Activated T-cell treated with anti-CD3 and anti-CD28 coated beads for 48 hours (primary cell): ENCODE results near the gene HSPG2.
"Not testable (repeated sequence)": the region's sequence is repeated elsewhere in the genome, so short reads cannot be mapped to it uniquely, and the experiment has no call there.

ENCODE experiments used
- DNase-seq: peaks from one replicate; pipeline ENCODE4 v3.0.0-alpha.2; 2020; ENCODE audit warnings: low read depth

Gene HSPG2

DNA sequence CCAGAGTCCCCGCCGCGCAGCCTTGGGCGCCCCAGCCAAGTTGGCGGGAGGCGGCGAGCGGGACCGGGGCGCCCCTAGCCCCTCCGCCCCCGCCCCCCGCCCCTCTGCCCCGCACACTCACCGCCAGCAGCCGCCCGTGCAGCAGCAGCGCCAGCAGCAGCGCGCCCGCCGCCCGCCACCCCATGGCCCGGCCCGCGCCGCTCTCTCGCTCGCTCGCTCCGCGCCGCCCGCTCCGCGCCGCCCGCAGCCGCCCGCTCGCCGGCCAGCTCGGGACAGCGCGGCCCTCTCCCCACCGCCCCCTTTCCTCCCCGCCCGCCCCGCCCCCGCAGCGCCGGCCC, at the start of gene HSPG2:
TSS of gene HSPG2 (minus strand) at position 277 of the 338 bp plus-strand sequence. CDS start at position 184, 93 bp downstream.
- DNase-seq = no peak

DNA sequence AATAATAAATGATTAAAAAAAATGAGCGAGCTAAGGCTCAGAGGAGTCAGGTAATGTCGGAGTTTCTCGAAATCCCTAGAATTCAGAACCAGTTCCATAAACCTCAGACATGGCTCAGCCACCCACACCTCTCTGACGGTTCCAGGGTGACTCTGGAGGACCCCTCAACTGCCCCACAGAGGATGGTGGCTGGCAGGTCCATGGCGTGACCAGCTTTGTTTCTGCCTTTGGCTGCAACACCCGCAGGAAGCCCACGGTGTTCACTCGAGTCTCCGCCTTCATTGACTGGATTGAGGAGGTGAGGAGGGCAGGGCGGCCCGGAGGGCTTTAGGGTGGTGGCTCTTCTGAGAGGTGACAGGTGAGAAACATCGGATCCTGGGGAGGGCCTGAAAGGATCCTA, 49.3 kb upstream of the HSPG2 start:
- DNase-seq = not testable (repeated sequence)

DNA sequence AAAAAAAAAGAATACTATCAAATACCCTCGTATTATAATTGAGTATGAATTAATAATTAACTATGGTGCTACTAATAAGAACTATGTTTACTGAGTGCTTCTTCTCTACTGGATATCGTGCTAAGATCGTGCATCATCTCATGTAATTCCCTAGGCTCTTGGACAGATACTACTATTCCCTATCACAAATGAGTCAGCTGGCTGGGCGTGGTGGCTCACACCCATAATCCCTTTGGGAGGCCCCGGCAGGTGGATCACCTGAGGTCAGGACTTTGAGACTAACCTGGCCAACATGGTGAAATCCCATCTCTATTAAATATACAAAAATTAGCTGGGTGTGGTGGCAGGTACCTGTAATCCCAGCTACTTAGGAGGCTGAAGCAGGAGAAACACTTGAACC, 48.8 kb upstream of the HSPG2 start:
- not testable (repeated sequence) for DNase-seq

DNA sequence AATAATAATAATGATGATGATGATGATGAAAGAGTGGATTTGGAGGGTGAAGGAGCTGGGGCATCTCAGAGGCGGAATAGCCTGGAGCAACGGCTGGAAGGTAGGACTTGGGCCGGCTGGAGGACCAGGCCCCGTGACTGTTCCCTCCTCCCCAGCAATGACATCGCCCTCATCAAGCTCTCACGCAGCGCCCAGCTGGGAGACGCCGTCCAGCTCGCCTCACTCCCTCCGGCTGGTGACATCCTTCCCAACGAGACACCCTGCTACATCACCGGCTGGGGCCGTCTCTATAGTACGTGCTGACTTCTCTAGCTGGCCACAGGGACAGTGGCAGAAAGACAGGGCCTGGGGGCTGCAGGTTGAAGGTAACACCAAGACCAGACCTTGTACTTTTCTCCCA, 46.4 kb upstream of the HSPG2 start:
- DNase-seq = not testable (repeated sequence)

DNA sequence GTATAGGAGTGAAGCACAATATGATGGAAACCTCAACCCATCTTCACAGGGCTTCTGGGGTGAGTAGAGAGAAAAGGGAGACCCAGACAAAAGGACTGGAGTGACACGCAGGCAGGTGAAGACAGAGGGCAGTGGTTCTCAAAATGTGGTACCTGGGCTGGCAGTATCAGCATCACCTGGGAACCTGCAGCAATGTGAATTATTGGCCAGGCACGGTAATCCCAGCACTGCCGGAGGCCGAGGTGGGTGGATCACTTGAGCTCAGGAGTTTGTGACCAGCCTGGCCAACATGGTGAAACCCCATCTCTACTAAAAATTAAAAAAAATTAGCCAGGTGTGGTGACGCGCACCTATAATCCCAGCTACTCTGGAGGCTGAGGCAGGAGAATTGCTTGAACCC, 45.0 kb upstream of the HSPG2 start:
- not testable (repeated sequence) for DNase-seq

DNA sequence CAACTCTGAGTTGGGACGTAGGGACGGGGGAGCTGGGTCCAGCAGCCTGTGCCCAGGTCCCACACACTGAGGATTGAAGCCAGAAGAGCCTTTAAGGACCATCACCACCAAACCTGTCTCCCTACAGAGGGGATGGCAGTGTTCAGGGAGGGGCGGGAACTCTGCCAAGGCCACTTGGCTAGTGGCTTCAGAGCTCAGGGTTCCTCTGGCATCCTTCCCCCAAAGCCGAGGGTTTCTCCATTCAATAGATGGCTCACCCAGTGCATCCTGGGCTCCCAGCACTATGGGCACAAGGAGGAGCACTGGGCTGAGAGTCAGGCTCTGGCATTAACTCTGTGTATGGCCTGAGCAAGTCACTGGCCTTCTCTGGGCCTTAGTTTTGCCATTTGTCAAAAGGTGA, 44.1 kb upstream of the HSPG2 start:
- DNase-seq = not testable (repeated sequence)

DNA sequence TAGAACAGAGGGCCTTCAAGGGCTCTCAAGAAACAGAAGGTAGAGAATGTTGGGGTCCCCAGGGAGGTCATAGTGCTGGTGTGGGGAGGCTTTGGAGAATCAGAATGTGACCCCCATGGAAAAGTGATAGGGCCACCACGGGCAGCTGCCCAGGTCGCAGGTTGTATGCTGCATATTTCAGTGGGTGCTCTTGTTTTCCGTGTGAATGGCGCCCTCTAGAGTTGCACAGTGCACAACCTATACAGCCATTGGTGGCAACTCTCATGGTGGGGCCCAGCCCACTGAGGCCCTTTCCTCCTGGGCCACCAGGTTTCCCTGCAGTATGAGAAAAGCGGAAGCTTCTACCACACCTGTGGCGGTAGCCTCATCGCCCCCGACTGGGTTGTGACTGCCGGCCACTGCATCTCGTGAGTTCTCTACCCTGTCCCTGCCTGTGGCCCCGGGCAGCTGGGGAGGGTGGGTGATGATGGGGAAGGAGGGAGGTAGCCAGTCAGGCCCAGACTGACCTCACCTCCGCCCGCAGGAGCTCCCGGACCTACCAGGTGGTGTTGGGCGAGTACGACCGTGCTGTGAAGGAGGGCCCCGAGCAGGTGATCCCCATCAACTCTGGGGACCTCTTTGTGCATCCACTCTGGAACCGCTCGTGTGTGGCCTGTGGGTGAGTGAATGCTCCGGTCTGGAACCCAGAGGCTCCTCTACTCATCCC, 43.6 kb upstream of the HSPG2 start:
- DNase-seq = not testable (repeated sequence)

DNA sequence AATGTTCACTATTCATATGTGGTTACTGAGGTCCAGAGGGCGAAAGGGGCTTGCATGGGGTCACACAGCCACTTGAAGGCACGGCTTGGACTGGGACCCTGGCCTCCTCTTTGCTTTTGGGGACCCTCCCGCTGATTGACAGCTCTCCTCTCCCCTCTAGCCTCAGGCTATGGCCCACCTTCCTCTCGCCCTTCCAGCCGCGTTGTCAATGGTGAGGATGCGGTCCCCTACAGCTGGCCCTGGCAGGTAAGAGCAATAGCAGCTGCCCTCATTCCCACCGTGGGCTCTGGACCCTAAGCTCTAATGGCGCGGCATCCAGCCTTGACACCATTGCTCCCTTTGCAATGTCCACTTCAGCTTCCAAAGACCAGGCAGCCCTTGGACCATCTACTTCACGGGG, 41.1 kb upstream of the HSPG2 start:
- not testable (repeated sequence) for DNase-seq

DNA sequence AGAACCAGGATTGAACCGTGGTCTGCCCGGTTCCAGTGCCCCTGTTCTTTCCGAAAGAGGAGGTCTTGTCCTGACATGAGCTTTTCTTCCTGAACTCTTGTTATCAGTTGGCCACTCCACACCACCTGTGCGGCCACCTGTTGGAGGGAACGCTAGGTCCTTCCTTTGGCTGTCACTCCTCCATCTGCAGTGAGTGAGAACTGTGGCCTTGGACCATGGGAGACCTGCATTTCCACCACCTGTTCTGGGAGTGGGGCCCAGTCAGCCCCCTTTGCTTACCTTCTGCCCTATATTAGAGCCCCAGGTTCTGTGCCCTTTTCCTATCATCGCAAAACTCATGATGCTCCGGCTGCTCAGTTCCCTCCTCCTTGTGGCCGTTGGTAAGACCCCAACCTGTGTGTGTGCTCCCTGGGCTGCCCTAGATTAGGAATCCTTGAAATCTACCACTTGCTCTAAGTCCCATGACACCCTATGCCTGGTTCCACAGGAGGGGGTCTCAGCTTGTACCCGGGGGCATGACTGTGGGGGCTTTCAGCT, 39.7 kb upstream of the HSPG2 start, which contains the start of gene CELA3B:
TSS of gene CELA3B (plus strand) at position 320 of the 537 bp plus-strand sequence. CDS start at position 338, 18 bp downstream.
- DNase-seq = not testable (repeated sequence)

DNA sequence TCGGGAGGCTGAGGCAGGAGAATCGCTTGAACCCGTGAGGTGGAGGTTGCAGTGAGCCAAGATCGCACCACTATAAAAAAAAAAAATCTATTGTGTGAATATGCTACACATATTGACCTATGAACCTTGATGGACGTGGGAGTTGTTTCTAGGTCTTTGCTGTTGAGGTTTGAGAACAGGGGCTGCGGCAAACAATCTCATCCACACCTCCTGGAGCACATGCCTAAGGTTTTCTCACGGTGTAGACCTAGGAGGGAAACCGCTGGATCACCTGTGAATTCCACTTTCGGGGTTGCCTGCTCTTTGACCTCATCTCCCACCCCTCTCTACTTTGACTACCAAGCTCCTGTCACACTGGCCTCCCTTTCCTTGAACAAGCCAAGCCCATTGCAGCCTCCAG, 38.2 kb upstream of the HSPG2 start:
- DNase-seq = not testable (repeated sequence)

DNA sequence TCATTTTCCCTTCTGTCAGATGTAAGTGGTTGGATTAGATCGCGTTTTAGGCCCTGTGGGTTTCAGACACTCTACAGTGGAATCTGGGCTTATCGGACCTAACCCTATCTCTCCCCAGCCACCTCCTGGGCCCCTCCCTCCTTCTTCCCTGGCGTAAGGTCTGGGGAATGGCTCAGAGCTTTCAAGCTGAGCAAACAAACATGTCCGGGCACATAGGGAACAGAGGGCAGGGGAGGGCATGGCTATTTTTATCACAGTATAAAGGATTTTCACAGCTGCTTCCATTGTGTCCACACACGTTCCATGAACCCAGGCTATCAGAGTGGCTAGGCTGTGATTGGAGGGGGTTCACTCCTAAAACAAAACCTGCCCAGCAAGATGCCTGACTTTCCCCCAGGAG, 37.6 kb upstream of the HSPG2 start:
- not testable (repeated sequence) for DNase-seq

DNA sequence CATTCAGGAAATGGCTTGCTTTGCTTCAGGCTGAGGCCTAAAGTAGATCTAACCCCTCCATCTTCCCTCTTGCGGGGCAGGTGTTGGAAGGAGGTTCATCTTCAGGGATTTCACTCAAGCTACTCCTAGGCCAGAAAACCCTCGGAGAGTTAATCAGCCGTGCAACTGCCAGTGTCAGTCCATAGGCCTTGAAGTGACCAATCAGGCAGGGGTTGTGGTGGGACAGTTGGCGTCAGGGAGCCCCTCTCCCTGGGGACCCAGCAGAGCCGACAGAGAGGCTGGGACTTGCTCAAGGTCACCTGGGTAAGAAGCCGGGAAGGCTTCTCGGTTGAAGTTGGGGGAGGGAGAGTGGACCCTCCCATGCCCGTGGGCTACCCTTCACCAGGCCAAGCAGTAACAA, 36.8 kb upstream of the HSPG2 start:
- DNase-seq = not testable (repeated sequence)

DNA sequence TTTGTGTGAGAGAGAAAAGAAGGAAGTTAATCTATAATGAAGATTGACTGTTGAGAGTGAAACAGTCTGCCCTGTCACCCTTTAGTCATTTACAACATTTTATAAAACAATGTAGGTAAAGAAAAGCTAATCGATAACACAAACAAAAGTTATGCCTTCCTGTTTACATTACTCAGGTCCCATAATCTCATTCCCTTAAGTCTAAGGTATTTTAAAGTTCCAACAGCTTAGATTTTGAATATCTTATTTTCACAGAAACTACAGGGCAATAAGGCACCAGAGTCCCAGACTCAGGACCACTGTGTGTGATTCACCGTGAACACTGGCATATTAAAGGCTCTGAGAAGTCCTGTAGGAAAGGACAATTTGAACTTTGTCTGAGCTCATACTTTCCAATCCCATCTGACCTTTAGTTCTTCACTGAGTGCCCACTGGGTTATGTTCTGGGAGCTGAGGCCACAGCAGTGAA, 35.9 kb upstream of the HSPG2 start:
- DNase-seq = not testable (repeated sequence)

DNA sequence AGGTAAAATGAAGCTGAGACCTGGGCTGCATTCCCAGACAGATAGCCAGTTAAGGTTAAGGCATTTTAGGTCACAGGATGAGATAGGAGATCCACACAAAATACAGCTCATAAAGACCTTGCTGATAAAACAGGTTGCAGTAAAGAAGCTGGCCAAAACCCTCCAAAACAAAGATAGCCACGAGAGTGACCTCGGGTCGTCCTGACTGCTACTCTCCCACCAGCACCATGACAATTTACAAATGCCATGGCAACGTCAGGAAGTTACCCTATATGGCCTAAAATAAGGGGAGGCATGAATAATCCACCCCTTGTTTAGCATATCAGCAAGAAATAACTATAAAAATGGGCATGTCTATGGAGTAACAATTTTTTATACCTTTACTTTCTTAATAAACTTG, 33.4 kb upstream of the HSPG2 start:
- DNase-seq = not testable (repeated sequence)

DNA sequence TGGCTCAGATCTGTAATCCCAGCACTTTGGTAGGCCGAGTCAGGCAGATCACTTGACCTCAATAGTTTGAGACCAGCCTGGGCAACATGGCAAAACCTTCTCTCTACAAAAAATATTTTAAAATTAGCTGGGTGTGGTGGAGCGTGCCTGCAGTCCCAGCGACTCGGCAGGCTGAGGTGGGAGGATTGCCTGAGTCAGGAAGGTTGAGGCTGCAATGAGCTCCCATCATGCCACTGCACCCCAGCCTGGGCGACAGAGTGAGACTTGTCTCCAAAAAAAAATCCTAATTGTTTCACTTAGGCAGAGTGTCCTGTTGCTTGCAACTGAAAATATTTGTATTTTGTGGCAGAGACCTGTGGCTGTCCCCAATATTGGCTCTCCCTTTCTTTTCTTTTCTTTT, 32.0 kb upstream of the HSPG2 start:
- not testable (repeated sequence) for DNase-seq

DNA sequence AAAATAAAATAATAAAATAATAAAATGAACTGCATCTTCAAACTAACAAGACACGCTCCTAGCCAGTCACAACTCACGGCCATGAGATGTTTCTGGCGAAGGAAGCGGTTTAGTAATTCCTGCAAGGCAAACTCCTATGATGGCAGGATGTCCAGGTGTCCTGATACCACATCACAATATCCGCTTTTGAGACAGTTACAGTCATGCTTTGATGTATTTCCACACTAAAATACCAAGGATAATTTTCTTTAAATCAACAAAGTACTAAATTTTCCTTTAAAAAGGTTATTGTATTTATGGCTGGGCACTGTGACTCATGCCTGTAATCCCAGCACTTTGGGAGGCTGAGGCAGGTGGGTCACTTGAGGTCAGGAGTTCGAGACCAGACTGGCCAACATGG, 30.1 kb upstream of the HSPG2 start:
- not testable (repeated sequence) for DNase-seq

DNA sequence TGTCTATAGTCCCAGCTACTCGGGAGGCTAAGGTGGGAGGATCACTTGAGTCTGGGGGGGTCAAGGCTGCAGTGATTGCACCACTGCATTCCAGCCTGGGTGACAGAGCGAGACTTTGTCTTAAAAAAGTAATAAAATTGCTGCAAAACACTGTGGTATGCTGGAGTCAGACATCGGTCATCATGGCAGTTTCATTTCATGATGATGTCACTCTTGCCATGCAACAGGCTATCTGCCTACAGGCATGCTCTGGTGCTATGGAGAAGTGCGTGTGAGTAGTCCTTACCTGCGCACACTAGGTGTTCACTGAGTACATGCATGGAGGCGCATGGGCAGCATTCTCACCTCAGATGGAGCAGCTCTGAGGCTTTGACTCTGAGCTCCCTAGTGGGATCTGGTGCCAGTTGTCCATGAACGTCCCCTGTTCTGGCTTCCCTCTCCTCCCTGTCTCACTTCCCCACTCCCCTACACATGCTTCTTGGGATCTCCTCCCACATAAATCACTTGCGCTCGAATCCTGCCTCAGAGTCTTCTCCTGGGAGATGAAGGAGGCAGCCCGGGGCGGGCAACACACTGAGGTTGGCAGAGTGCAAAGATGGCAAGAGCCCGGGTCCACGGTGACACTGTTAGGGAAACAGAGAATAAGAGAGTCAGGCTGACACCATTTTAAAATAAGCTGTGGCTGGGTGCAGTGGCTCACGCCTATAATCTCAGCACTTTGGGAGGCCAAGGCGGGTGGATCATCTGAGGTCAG, 29.3 kb upstream of the HSPG2 start:
- no peak for DNase-seq

DNA sequence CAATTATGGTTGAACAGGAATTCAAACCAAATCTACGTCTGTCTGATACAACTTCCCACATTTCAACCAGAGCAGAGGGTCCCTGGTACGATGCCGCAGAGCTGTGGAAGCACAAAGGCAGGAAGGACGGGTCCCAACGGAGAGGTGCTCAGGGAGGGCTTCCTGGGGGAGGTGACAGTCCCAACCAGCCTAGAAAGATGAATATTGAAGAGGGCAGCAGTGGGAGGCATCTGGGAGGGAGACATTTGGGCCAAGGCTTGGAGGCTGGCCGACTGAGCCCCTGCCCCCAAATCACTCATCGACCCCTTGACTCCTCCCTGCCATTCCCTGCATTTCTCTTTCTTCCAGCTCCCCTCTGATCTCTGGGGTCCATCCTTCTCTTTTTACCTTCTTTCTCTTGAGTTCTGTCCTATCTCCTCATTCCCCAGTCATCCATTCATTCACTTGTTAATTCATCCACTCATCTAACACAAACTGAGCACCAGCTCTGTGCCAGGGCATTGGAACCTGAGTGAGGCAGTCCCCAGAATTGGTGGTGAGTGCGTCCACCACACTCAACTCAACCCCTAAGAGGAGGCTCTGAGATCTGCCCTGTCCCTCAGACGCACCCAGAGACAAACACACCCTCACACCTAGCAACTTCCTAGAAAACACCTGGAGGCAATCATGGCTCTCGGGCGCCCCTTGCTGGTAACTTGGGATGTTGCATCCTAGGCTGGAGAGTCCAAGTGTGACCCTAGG, 26.5 kb upstream of the HSPG2 start:
- DNase-seq = peak; percentile 76

DNA sequence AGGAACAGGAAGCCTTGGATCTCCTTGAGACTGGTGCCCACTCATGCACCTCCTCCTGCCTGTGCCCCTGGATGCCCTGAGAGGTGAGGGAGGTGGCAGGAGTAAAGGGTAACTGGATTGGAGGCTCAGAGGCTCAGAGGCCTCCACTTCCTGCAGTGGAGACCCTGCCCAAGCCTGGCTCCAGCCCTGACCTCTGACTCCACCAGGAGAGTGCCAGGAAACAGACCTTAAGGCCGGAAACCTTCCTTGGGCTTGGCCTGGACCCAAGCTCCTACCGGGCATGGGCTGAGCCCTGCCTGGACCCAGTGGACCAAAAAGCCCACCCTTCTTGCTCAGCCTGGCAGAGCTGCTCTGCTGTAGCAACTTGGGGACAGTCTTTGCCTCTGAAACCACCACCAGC, 24.7 kb upstream of the HSPG2 start:
- no peak for DNase-seq

DNA sequence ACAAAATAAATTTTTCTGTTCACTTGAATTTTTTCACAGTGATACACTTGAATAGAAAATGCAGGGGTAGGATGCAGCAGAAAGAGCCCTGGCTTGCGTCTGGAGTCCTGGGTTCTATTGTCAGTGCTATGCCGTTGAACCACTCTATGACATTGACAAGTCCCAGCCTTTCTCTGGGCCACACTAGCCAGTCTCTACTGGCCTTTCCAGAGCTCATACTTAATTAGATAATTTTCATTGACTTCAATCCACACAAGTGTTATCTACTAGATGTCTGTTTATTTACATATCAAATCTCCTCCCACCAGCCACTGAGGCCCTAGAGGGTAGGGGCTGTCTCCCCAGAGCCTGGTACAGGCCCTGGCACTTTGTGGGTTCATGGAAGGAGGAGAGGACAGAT, 24.2 kb upstream of the HSPG2 start:
- no peak for DNase-seq

DNA sequence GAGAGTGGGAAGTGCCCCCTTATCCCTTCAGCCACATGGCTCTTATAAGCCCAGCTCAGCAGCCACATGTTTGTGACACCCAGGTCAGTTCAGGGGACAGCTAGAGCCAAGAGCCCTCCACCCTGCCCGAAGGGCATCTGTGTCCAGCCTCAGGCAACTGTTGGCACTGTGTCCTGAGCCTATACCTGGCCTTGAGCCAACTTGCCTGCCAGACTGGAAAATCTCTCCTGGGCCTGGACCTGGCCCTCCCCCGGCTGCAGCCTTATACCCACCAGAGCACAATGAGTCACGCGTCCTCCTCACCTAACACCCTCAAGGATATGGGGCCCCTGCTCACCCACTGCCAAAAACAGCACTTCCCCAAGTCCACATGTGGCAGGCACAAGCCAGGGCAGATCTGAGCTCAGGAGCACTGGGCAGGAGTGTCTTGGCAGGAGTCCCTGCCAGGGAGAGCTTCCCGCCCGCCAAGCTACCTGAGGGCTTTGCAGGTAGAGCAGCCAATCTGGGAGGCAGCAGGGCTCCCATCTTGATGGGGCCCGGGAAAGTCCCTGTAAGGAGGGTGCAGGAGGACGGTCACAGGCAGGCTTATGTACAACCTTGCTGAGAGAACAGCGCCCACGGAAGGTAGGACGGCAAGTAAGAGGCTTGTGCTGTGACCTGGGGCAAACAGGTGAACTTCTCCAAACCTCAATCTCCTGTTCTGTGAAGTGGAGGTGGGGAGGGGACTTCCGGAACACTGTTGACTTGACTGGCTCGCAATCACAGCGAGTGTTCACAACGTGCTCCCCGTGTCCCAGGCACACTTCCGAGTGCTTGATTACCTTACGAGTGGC, 19.8 kb upstream of the HSPG2 start:
- DNase-seq = peak; percentile 18
